OCI-LY7 (cell line): ENCODE results near the gene B3GALT6.

Source experiments
- CTCF ChIP-seq: fragments of 200-600 bp; sonication (generic); conservative IDR thresholded peaks from 2 replicates; pipeline ENCODE4 v1.5.1; 2014; ENCODE audit warnings: mild to moderate bottlenecking, antibody characterized with exemption, low read length, moderate library complexity, mixed read lengths
- EZH2phosphoT487 ChIP-seq: fragments of 200-600 bp; sonication (generic); IDR thresholded peaks from 2 replicates; pipeline ENCODE4 v1.6.1; 2018; ENCODE audit warnings: low read depth, borderline replicate concordance, mild to moderate bottlenecking, mixed run types, antibody characterized with exemption, low read length, moderate library complexity, mixed read lengths

DNA sequence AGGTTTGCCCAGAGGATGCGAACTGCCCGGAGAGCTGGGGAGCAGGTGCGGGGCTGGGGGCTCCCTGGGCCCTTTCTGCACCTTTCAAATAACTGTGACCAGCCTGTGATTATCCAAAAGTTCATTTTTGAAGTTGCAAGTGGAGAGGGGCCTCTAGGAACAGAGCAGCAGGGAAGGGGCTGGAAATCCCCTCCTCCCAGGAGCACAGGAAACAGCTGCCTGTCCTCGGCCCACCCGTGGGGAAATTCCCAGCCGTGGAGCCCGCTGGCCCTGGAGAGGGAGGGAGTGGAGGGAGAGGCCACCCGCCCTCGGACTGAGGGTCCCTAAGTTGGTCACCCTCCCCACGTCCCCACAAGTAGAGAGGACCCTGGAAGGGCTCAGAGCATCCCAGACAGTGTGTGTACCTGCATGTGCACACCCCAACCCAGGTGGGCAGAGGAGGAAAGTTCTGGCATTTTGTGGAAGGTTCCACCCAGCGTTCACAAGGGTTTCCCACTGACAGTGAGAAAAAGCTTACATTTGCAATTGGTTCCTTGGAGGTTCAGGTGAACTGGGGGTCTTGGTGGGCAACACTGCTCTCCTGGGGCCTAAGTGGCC, 16.9 kb upstream of the B3GALT6 start:
- TF ChIP-seq CTCF = no peak
- TF ChIP-seq EZH2phosphoT487 = no peak
